ENCODE results near the gene APLP2. TPM values are rescaled to one million over a fixed set of nuclear protein-coding genes. Genes with fewer than 3 reads are reported as not detected.

The APLP2 gene
- total and polyA plus RNA-seq, 9 of the 15 experiments (the other 6 are each of a cell fraction or from before 2014, with no cell fraction given): 17.4 to 164 (median 118) TPM

GRCh38 chr11:130114726-130115125 is 45.0 kb downstream of the APLP2 start:
- in situ Hi-C loops (cut with MboI): no loop called here
- CTCF ChIA-PET (ENCODE audit: low intra/inter-chr PET ratio): no interaction called here

More at GRCh38 chr11:130114726-130115125, 45.0 kb downstream of the APLP2 start:
- 85% methylated on average over 4 of the region's 4 CpGs for WGBS (ENCODE audit: insufficient coverage, low coverage, missing lambda C conversion rate)
- FAIRE-seq (no peak), ATAC-seq (no peak), DNase-seq (ENCODE audit: extremely low read depth in 1 of 4, low spot score in 3 of 4) (no peak)
- no TSS peak for BruUV-seq (replicated peaks)
- Histone ChIP-seq H3K79me2 (ENCODE audit: control insufficient read depth, insufficient read depth, low read length) (0 out of 3 replicates have a peak, but pooled peaks cover 8% of the 10 kb centered on the region), H3K27me3 (ENCODE audit: control insufficient read depth in 2 of 2, insufficient read depth in 2 of 2, low read length in 2 of 2) (no peaks in the 10 kb centered on the region), H3K9me3 (replicated peaks; ENCODE audit: control insufficient read depth, insufficient read depth, low read depth, low read length) (no peaks in the 10 kb centered on the region), H3K27ac (ENCODE audit: extremely low read depth, low read depth, low read length) (no peak overlapping the region), H3K4me2 (ENCODE audit: insufficient read depth, low read length) (no peak overlapping the region), H3K9me1 (ENCODE audit: control insufficient read depth, insufficient read depth, low read length) (no peaks in the 10 kb centered on the region), H3K36me3 (ENCODE audit: control insufficient read depth, insufficient read depth, low read length) (peaks cover 73% of the 10 kb centered on the region), H4K20me1 (replicated peaks; ENCODE audit: control insufficient read depth, insufficient read depth, low read length) (peaks cover 4% of the 10 kb centered on the region; the same call in 1 of the 2 replicates), H3K4me3 (no peak overlapping the region), H2AFZ (ENCODE audit: low read depth, low read length) (no peak overlapping the region), H3K4me1 (replicated peaks in 1 of 2; ENCODE audit: control insufficient read depth in 2 of 2, insufficient read depth in 2 of 2, low read length in 2 of 2) (no peaks in the 10 kb centered on the region), H3K9ac (ENCODE audit: insufficient read depth in 1 of 2, low read depth in 2 of 2, low read length in 2 of 2) (no peak overlapping the region)
- POLR2A ChIA-PET: interaction anchor here (0.6 to 1.3 kb wide), 3 partner anchors 9 to 44 kb away, joined by 3 to 5 read pairs (median 3); no protein-coding TSS in a partner anchor
- TF ChIP-seq ZFP91 (CRISPR knock-in tag; IDR thresholded peaks at IDR 0.05): no peak
- TF ChIP-seq RAD21 (CRISPR knock-in tag; conservative IDR thresholded peaks at IDR 0.05 in 1 of 2, IDR thresholded peaks at IDR 0.05 in 1 of 2): no peak
- no peak for TF ChIP-seq ZC3H11A (IDR thresholded peaks at IDR 0.05; ENCODE audit: low read depth, low read length)
- no peak for TF ChIP-seq SRF (CRISPR knock-in tag; IDR thresholded peaks at IDR 0.05)
- no peak for TF ChIP-seq ZNF444 (CRISPR knock-in tag; IDR thresholded peaks at IDR 0.05)
- TF ChIP-seq DMBX1 (CRISPR knock-in tag; IDR thresholded peaks at IDR 0.05; ENCODE audit: borderline replicate concordance): no peak
- no peak for TF ChIP-seq MTF1 (CRISPR knock-in tag; IDR thresholded peaks at IDR 0.05; ENCODE audit: borderline replicate concordance)
- intact Hi-C loops (cut with micrococcal nuclease): no loop called here
